HepG2 (cell line): ENCODE measurements around the gene VEGFB. TPM values are rescaled to one million over a fixed set of nuclear protein-coding genes. Genes with fewer than 3 reads are reported as not detected.
A peak's percentile ranks its signal among the peaks of the same experiment; 100 is the strongest.

ENCODE experiments used
- ATF7-NPFF ChIP-seq: sonication (generic); formaldehyde crosslinking; IDR thresholded peaks from 2 replicates; pipeline ENCODE4 v1.8.1; 2023; ENCODE audit warnings: mild to moderate bottlenecking, low read depth, missing genetic modification reagents, moderate library complexity
- FOSL1 ChIP-seq: sonication (generic); formaldehyde crosslinking; IDR thresholded peaks from 2 replicates; pipeline ENCODE4 v1.9.0; 2021; ENCODE audit warnings: missing genetic modification reagents, borderline replicate concordance
- IKZF4 ChIP-seq: sonication (generic); formaldehyde crosslinking; IDR thresholded peaks from 2 replicates; pipeline ENCODE4 v1.5.1; 2020; ENCODE audit warnings: borderline replicate concordance, mild to moderate bottlenecking, low read depth, missing genetic modification reagents; ENCODE audit errors: not compliant biosample characterization
- NFKB2 ChIP-seq: sonication (generic); formaldehyde crosslinking; IDR thresholded peaks from 2 replicates; pipeline ENCODE4 v1.4.0; 2020; ENCODE audit warnings: missing genetic modification reagents, borderline replicate concordance
- SALL1 ChIP-seq: sonication (generic); formaldehyde crosslinking; IDR thresholded peaks from 2 replicates; pipeline ENCODE4 v1.8.0; 2022; ENCODE audit warnings: mild to moderate bottlenecking, missing genetic modification reagents
- SETDB1 ChIP-seq: sonication (generic); formaldehyde crosslinking; IDR thresholded peaks from 2 replicates; pipeline ENCODE4 v1.5.1; 2020; ENCODE audit warnings: missing genetic modification reagents, mild to moderate bottlenecking, borderline replicate concordance
- SOX13 ChIP-seq, 3 experiments: fragments of 450-650 bp in 1 of 3; sonication (generic) in 1 of 3; formaldehyde crosslinking in 1 of 3; IDR thresholded peaks in 2 of 3; conservative IDR thresholded peaks in 1 of 3; 2 replicates each; pipeline versions ENCODE4 v1.5.0 to v1.6.1; 2016 to 2020; ENCODE audit warnings: antibody characterized with exemption in 1 of 3, mild to moderate bottlenecking in 1 of 3, missing compliant biosample characterization in 1 of 3, missing genetic modification reagents in 1 of 3, moderate library complexity in 1 of 3
- ZFY ChIP-seq: sonication (generic); formaldehyde crosslinking; IDR thresholded peaks from 2 replicates; pipeline ENCODE4 v1.4.0; 2020; ENCODE audit warnings: missing genetic modification reagents
- ZNF180 ChIP-seq: sonication (generic); formaldehyde crosslinking; IDR thresholded peaks from 2 replicates; pipeline ENCODE4 v1.4.0; 2020; ENCODE audit warnings: low read depth, missing genetic modification reagents, borderline replicate concordance
- ZNF607 ChIP-seq: sonication (generic); formaldehyde crosslinking; IDR thresholded peaks from 2 replicates; pipeline ENCODE4 v1.5.1; 2020; ENCODE audit warnings: missing genetic modification reagents, mild to moderate bottlenecking, borderline replicate concordance
- ZNF788 ChIP-seq: sonication (generic); formaldehyde crosslinking; IDR thresholded peaks from 2 replicates; pipeline ENCODE4 v1.5.0; 2020; ENCODE audit warnings: mild to moderate bottlenecking, missing genetic modification reagents, borderline replicate concordance
- ZNF792 ChIP-seq: IDR thresholded peaks from 2 replicates; pipeline ENCODE4 v1.6.1; 2016
- ZSCAN9 ChIP-seq: IDR thresholded peaks from 2 replicates; pipeline ENCODE4 v1.6.1; 2016; ENCODE audit warnings: borderline replicate concordance
- polyA plus RNA-seq, 8 experiments: library from polyadenylated mRNA; depleted of rRNA in 3 of 8; stranded (reverse) in 7 of 8; unstranded in 1 of 8; fragments of >200 nt; fragmentation: Illumina TruSeq in 4 of 8; extraction: Trizol in 4 of 8; gene quantifications; 2 replicates each; pipeline versions ENCODE4 v1.2.1 to v1.2.3, GENCODE V29; 2011 to 2016; ENCODE audit warnings: low read depth in 4 of 8, missing spikeins in 1 of 8, mixed read lengths in 1 of 8; ENCODE audit not compliant: insufficient read depth in 1 of 8
- total RNA-seq, 5 experiments: library from RNA; depleted of rRNA; stranded (reverse); fragments of >200 nt; fragmentation: Illumina TruSeq; extraction: Trizol; gene quantifications; 2 replicates each; pipeline ENCODE4 v1.2.3, GENCODE V29; 2016; ENCODE audit warnings: low read depth in 1 of 5
- TF ChIP-seq, protein P1 (sequence below): sonication (generic); formaldehyde crosslinking; conservative IDR thresholded peaks from 2 replicates; pipeline ENCODE4 v1.8.0; 2022; ENCODE audit warnings: missing genetic modification reagents
- TF ChIP-seq, protein P2 (sequence below): sonication (generic); formaldehyde crosslinking; IDR thresholded peaks from 2 replicates; pipeline ENCODE4 v1.4.0; 2020; ENCODE audit warnings: low read depth, missing genetic modification reagents
- TF ChIP-seq, protein P3 (sequence below): sonication (generic); formaldehyde crosslinking; IDR thresholded peaks from 2 replicates; pipeline ENCODE4 v1.9.0; 2022; ENCODE audit warnings: low read depth, missing genetic modification reagents

Gene VEGFB
- total and polyA plus RNA-seq, 2 of the 13 experiments (the other 11 are each of a cell fraction or from before 2014, with no cell fraction given), result 9.0 to 11.3 TPM

DNA sequence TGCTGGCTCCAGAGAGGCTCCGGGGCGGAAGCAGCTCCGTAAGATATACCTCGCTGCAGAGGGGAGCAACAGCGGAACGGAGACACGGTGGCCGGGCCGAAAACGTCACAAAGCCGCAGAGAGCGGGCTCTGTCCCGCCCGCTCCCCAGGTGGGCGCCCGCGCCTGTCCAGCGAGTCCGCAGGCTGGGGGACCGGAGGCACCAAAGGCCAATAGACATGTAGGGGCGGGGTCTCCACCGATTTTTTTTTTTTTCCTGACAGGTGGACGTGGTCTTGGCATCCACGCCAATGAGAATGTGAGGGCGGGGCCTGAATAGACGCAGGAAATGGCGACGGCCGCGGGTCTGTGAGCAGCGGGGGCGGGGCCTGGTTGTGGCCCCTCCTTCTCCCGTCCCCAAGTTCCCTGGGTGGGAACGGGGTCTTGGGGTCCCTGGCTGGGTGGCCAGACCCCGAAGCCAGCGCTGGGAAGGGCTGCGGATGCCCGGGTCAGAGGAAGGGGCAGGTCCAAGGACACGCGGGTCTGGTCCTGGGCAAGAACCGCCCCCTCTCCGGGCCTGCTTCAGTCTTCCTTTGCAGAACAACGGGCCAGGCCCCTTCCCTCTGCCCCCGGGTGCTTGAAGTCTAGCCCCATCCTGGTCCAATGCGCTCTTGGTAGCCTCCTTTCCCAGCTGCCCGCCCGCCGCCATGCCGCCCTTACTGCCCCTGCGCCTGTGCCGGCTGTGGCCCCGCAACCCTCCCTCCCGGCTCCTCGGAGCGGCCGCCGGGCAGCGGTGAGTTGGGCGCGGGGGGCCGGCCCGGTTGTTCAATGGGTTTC is 4.0 kb upstream of the VEGFB start, which contains the start of gene DNAJC4 (continued):
- TF ChIP-seq ZSCAN9 (CRISPR knock-in tag) (no peak; the same call in 1 of the 2 replicates), FOSL1 (CRISPR knock-in tag) (no peak), NFKB2 (peak; percentile 38; the same call in 1 of the 2 replicates), ZNF607 (CRISPR knock-in tag) (peak; percentile 50; the same call in 1 of the 2 replicates), ATF7-NPFF (CRISPR knock-in tag) (peak; percentile 50; the same call in 1 of the 2 replicates), ZFY (CRISPR knock-in tag) (peak; percentile 61; the same call in 1 of the 2 replicates), ZNF180 (CRISPR knock-in tag) (no peak), SALL1 (CRISPR knock-in tag) (peak; percentile 60), SETDB1 (CRISPR knock-in tag) (no peak), SOX13 (IDR thresholded peaks at IDR 0.05) (no peak), SOX13 (CRISPR knock-in tag; conservative IDR thresholded peaks at IDR 0.05 in 1 of 2, IDR thresholded peaks at IDR 0.05 in 1 of 2) (peak in 1 of 2 experiments; percentile 13; a peak in 1 of 4 replicates), IKZF4 (no peak), ZNF792 (0 out of 2 replicates have a peak, but pooled peaks have one; percentile 9), ZNF788 (CRISPR knock-in tag) (peak; percentile 18; the same call in 1 of the 2 replicates)
- TF ChIP-seq, protein P1, sequence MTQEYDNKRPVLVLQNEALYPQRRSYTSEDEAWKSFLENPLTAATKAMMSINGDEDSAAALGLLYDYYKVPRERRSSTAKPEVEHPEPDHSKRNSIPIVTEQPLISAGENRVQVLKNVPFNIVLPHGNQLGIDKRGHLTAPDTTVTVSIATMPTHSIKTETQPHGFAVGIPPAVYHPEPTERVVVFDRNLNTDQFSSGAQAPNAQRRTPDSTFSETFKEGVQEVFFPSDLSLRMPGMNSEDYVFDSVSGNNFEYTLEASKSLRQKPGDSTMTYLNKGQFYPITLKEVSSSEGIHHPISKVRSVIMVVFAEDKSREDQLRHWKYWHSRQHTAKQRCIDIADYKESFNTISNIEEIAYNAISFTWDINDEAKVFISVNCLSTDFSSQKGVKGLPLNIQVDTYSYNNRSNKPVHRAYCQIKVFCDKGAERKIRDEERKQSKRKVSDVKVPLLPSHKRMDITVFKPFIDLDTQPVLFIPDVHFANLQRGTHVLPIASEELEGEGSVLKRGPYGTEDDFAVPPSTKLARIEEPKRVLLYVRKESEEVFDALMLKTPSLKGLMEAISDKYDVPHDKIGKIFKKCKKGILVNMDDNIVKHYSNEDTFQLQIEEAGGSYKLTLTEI (CRISPR knock-in tag), result no peak
- TF ChIP-seq, protein P2, sequence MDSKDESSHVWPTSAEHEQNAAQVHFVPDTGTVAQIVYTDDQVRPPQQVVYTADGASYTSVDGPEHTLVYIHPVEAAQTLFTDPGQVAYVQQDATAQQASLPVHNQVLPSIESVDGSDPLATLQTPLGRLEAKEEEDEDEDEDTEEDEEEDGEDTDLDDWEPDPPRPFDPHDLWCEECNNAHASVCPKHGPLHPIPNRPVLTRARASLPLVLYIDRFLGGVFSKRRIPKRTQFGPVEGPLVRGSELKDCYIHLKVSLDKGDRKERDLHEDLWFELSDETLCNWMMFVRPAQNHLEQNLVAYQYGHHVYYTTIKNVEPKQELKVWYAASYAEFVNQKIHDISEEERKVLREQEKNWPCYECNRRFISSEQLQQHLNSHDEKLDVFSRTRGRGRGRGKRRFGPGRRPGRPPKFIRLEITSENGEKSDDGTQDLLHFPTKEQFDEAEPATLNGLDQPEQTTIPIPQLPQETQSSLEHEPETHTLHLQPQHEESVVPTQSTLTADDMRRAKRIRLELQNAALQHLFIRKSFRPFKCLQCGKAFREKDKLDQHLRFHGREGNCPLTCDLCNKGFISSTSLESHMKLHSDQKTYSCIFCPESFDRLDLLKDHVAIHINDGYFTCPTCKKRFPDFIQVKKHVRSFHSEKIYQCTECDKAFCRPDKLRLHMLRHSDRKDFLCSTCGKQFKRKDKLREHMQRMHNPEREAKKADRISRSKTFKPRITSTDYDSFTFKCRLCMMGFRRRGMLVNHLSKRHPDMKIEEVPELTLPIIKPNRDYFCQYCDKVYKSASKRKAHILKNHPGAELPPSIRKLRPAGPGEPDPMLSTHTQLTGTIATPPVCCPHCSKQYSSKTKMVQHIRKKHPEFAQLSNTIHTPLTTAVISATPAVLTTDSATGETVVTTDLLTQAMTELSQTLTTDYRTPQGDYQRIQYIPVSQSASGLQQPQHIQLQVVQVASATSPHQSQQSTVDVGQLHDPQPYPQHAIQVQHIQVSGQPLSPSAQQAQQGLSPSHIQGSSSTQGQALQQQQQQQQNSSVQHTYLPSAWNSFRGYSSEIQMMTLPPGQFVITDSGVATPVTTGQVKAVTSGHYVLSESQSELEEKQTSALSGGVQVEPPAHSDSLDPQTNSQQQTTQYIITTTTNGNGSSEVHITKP (CRISPR knock-in tag), result no peak
- TF ChIP-seq, protein P3, sequence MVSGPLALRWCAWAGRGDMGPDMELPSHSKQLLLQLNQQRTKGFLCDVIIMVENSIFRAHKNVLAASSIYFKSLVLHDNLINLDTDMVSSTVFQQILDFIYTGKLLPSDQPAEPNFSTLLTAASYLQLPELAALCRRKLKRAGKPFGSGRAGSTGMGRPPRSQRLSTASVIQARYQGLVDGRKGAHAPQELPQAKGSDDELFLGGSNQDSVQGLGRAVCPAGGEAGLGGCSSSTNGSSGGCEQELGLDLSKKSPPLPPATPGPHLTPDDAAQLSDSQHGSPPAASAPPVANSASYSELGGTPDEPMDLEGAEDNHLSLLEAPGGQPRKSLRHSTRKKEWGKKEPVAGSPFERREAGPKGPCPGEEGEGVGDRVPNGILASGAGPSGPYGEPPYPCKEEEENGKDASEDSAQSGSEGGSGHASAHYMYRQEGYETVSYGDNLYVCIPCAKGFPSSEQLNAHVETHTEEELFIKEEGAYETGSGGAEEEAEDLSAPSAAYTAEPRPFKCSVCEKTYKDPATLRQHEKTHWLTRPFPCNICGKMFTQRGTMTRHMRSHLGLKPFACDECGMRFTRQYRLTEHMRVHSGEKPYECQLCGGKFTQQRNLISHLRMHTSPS, result peak; percentile 47; the same call in 1 of the 2 replicates
